ENCODE data around the gene ECI1.
"Not testable (repeated sequence)": the region's sequence is repeated elsewhere in the genome, so short reads cannot be mapped to it uniquely, and the experiment has no call there.

The ECI1 gene

DNA sequence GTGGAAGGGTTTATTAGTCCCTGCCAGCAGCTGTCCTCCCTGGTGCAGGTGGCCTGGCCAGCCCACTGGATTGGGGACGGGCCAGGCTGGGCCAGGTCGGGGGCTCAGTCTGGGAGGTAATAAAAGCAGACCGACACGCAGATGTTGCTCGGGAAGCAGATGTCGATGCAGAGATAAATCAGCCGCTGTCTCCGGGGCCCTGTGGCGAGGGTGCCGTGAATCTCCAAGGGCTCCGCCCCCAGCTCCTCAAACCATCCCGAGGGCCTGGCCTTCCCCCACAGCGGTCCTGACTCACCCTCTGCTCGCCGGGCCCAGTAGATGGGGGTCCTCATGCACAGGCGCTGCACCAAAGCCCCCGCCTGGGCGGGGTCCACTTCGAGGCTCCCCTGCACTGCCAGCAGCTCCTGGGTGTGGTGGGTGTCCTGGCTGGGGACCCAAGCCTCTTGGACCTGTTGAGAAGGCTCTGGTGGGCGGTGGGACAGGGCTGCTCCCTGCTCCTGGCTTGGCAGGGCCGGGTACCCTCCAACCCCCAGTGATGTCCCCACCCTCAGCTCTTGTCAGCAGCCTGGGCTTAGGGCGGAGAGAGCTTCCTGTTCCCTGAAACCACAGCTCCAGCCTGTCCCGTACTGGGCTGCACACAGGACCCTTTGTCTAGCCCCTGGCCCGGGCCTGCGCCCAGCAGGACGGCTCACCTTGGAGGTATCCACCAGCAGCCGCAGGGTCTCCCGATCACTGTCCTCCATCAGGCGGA is 42.0 kb downstream of the ECI1 start:
- DNase-seq: no peak

DNA sequence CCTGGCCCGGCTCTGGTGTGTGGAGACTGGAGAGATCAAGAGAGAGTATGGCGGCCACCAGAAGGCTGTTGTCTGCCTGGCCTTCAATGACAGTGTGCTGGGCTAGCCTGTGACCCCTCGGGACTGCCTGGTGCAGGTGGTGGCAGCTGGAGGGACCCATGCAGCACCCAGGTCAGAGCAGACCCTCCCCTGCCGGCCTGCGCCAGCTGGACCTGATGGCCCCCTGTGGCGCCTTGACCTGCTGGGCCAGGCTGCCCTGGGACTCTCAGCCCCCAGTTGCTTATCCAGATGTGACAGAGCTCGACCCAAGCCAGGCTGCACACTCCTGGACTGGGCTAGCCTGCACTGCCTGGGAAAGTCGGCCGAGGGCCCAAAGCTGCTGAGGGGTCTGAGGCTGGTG is 42.6 kb downstream of the ECI1 start:
- no peak for DNase-seq

DNA sequence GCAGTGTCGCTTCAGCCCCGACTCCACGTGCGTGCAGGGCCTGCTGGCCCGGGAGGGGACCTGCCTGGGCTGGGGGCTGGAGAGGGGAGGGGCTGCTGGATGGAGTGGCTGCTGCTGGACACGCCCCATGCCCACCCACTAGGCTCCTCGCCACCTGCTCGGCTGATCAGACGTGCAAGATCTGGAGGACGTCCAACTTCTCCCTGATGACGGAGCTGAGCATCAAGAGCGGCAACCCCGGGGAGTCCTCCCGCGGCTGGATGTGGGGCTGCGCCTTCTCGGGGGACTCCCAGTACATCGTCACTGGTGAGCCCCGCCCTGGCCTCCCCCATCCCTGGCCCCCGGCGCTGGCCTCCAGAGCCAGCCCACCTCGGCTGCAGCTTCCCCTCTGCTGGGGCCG is 43.1 kb downstream of the ECI1 start:
- no peak for DNase-seq

DNA sequence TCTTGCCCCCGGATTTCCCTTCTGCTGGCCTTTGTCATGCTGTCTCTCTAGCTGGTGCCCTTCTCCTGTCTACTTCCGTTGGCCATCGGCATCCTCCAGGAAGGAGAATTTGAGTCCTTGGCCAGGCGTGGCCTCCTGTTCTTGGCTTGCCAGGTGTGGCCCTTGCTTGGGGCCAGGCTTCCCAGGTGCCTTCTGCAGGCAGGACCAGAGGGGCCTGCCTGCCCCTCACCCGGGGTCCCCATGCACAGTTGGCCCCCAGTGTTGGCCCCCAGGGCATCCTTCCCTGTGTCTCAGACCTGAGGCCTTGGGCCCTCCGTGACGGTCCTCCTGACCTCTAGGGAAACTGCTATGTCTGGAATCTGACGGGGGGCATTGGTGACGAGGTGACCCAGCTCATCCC is 43.5 kb downstream of the ECI1 start:
- DNase-seq: no peak

DNA sequence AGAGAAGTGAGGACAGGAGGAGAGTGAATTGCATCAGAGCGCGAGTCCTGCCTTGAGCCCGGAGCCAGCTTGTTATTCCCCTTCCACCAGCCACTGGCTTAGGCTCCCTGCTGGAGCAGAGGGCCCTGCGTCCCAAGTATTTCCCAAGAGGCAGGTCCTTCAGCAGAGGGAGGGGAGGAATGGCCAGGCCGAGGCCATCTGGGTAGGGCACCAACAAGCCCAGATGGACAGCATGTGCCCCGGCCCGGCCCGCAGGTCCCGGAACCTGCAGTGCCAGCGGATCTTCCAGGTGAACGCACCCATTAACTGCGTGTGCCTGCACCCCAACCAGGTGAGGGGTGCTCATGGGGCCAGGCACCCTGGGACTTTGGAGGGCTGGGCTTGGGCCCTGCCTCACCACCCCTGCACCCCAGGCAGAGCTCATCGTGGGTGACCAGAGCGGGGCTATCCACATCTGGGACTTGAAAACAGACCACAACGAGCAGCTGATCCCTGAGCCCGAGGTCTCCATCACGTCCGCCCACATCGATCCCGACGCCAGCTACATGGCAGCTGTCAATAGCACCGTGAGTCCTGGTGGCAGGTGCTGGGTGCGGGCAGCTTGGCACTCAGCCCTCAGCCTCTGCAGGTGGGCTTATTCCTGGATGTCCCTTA is 44.5 kb downstream of the ECI1 start:
- no peak for DNase-seq

DNA sequence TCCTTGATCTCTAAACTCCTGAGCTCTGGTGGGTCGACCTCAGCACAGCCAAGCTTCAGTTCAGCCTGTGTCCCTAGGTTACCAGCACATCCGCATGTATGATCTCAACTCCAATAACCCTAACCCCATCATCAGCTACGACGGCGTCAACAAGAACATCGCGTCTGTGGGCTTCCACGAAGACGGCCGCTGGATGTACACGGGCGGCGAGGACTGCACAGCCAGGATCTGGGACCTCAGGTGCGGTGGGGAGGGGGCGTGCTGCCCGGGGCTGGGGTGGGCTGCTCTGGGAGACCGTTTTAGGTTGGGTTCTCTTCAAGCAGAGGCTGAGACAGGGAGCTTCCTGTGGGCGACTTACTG is 45.0 kb downstream of the ECI1 start:
- no peak for DNase-seq

DNA sequence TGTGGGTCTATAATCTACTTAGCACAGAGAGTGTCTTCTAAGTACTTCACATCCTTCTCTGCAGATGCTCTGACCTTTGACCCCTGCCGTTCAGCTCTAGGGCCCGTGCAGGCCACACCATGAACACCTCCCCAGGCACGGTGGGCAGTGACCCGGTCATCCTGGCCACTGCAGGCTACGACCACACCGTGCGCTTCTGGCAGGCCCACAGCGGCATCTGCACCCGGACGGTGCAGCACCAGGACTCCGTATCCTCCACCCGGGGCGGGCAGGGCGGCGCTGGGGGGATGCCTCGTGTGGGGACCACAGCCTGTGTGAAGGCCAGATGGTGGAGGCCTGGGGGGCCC is 45.4 kb downstream of the ECI1 start:
- no peak for DNase-seq

DNA sequence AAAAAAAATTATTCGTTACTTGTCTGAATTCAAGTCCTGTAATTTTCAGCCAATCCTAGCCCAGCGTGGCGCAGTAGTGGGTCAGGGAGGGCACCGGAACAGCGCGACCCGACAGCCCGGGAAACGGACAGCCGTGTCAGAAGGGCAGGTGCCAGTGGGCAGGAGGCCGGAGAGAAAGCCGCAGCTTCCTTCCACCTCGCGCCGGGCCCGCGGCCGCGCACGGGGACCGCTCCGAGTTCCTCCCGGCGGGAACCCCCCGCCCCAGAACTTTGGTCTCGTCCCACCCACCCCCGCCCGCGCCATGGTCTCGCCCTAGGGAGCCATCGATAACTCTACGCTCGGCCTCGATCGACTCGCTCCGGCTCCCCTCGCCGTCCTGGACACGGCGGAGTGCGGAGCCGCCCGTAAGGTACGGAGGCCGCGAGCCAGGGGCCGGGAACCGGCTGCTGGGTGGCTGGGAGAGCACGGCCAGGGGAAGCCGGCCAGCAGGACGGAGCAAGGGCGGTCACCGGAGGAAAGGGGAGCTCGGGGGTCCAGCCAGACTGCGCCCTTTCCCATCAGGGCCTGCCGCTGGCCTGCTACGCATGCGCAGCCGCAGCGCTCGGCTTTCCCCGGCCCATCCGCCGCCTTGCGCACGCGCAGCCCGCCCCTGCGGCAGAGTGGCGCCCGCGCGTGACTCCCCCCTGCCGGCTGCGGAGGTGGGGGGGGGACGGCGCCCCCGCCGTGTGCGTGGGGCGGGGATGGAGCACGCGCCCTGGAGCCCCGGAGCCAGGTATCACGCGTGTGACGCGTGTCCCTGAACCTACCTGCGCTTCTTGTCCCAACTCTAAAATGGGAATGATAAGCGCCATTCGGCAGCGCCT is 46.1 kb downstream of the ECI1 start, which contains the start of gene MLST8:
Gene MLST8, plus strand, starts transcription at position 351 of the 863 bp plus-strand sequence. CDS start 632 bp downstream, outside the sequence.
- peak; percentile 91 for DNase-seq

DNA sequence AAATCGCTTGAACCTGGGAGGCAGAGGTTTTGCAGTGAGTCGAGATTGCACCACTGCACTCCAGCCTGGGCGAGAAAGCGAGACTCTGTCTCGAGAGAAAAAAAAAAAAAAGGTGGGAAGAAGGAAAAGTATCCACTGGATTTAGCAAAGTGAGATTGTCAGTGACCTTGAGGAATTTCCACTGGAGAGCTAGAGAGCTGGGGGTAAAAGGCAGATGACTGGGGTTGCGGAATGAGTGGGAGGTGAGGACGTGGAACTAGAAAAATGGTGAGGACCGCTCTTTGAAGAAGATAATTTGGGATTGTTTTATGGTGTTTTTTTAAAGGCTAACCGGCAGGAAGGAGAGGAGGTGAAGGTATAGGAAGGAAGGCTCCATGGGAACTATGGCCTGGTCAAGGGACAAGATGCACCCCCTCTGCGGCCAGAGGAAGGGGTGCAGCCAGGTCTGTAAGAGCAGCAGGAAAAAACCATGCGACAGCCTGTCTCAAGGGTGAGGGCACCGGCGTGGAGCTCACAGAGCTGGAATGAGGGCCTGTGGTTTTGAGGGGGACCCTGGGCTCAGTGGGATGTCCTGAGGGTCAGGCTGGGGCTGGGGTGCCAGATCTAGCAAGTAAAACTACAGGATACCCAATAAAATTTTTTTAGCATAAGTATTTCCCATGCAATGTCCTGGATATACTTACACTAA is 46.8 kb downstream of the ECI1 start:
- DNase-seq: no peak

DNA sequence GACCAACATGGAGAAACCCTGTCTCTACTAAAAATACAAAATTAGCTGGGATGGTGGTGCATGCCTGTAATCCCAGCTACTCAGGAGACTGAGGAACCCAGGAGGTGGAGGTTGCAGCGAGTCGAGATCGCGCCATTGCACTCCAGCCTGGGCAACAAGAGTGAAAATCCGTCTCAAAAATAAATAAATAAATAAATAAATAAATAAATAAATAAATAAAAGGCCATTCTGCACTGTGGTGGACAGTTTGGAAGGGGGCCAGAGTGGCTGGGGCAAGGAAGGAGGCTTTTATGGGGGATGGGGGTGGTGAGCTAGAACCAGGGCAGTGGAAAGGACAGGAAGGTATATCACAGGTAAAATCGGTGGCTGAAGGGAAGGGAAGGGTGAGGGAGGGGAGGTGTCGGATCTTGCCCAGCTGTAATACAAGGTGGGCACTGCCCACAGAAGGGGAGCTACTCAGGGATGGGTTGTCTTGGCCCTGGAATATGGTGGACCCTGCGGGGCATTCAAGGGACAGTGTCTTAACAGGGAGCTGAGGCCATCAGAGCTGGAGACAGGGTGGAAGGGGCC is 48.2 kb downstream of the ECI1 start:
- not testable (repeated sequence) for DNase-seq

DNA sequence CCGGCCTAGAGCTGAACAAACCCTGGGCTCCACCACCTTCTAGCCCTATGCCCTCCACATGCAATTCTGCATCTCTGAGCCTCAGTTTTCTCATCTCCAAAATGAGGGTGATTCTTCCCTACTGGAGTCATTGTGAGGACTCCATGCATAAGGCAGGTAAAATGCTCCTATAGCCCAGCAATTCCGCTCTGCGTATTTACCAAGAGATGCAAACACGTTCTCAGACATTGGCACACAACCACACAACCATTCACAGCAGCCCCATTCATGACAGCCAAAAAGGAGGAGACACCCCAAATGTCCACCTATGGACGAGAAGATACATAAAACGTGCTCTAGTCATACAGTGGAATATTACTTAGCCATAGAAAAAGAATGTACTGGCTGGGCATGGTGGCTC is 51.1 kb downstream of the ECI1 start:
- DNase-seq: no peak

DNA sequence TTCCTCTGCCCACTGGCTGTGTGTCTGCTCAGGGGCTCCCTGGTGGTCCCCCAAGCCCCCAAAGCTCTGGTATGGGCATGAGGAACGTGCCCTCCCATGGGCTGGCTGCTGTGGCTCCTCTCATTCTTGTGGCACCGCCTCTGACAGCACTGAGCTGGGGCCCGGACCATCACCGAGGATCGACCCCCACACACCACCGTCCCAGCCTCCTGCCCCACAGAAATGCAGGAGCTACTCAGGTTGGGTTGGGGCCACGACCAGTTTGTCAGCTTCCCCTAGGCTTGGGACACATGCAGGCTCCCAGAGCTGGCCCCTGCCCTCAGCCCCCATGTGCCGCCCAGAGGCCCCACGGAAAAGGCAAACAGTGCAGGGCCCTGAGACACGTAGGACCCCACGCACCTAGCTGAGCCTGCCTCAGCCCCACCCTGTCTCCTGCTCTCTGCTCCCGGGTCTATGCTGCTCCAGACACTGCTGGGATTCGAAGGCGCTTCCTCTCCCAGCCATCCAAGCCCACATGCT is 51.7 kb downstream of the ECI1 start:
- DNase-seq: no peak

DNA sequence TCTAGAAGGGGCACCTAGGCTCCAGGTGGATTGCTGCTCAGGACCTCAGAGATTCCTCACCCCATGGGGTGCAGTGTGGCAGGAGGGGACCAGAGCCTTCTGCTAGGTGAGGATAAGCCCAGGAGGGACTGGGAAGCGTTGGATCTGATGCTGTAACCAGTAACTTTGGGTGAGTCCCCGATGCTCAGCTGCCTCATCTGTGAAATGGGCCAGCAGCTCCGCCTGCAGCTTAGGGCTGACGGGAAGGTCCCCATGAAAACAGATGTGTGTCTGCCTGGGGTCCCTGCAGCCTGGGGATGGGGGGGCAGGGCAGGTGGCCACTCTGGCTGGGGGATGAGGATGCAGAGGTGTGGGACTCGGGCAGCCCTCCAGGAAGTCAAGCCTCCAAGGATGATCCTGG is 52.3 kb downstream of the ECI1 start:
- no peak for DNase-seq

DNA sequence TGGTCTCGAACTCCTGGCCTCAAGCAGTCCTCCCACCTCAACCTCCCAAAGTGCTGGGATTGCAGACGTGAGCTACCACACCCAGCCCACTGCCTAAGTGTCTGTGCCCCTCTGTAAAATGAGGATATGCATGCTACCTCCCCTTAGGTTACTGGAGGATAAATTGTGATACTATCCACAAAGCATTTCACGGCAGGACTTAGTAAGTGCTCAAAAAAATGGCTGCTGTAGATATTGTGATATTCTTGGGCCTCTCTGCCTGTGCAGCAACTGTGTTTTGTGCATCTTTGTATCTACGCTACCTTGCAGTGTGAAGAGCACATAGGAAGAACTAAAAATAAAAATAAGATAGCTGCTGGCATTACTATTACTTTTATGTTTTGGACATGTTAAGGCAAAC is 53.1 kb downstream of the ECI1 start:
- no peak for DNase-seq

DNA sequence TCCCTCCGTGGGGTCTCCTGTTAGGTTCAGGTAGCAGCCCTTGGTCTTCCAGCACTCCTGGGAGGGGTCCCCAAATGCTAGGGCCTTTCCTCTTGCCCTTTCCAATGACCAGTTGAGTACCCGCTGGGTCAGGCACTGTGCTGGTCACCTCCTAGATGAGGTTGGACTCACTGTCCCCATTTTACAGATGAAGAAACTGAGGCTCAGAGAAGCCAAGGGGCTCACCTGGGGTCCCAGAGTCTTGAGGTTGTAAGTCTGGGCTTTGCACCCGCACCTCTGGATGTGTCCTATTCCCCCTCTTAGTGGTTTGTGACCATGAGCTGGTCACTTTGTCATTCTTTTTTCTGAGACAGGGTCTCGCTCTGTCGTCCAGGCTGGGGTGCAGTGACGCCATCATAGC is 53.6 kb downstream of the ECI1 start:
- DNase-seq: no peak

DNA sequence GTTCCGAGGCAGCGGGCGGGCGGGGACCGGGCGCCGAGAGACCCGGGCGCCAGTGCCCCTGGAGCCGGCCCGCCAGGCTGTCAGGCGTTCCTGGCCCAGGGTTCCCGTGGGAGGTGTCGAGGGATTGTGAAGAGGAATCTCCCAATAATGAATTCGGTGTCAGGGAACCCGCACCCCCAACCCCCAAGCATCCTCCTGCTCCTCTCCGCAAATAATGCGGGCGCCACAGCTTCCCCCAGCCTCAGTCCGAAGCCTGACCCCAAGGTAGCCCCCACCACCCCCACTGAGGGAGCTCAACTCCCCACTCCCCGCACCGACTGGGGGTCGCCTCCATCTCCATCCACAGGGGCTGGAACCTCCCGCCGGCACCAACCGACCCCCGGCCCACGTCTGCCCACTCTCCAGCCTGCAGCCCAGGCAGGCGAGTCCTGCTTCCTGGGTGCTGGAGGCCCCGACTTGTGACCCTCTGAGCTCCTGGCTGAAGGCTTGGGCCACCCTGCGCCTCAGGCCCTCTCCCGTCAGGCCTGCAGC is 54.3 kb downstream of the ECI1 start:
- no peak for DNase-seq

DNA sequence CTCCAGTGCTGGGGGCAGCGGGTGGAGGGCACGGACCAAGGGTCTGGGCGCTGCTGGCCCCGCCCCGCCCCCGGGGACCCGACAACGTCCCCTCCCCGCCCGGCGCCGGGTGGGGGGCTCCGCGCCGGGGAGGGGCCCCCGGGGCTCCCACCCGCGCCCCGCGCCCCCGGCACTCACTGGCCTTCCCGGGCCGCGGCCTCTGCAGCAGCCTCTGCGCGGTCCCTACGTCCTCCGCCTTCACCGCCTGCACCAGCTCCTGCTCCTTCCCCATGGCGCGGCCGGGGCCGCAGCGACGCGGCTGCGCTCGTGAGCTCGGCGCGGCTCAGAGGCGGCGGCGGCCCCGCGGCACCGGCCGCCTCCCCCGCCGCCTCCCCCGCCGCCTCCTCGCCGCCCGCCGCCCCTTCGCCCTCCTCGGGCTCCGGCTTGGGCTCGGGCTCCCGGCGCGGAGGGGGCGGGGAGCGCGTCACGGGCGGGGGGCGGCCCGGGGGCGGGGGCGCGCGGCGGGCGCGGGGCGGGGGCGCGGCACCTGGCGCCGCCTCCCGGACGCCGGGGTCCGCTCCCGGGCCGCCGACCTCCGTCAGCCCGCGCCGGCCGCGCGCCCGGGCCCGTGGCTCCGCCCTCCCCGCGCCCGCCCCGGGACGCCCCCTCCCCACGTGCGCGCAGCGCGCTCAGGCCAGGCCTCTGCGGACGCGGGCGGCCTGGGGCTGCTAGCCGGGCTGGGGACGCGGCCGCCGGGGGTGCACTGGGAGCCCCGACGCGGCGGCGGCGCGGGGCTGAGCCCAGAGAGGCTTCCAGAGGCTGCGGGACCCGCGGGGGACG is 55.0 kb downstream of the ECI1 start, which contains the start of gene CASKIN1:
Gene CASKIN1, minus strand, starts transcription at position 444 of the 819 bp plus-strand sequence. Its CDS starts 173 bp downstream, at position 271.
- DNase-seq: no peak

DNA sequence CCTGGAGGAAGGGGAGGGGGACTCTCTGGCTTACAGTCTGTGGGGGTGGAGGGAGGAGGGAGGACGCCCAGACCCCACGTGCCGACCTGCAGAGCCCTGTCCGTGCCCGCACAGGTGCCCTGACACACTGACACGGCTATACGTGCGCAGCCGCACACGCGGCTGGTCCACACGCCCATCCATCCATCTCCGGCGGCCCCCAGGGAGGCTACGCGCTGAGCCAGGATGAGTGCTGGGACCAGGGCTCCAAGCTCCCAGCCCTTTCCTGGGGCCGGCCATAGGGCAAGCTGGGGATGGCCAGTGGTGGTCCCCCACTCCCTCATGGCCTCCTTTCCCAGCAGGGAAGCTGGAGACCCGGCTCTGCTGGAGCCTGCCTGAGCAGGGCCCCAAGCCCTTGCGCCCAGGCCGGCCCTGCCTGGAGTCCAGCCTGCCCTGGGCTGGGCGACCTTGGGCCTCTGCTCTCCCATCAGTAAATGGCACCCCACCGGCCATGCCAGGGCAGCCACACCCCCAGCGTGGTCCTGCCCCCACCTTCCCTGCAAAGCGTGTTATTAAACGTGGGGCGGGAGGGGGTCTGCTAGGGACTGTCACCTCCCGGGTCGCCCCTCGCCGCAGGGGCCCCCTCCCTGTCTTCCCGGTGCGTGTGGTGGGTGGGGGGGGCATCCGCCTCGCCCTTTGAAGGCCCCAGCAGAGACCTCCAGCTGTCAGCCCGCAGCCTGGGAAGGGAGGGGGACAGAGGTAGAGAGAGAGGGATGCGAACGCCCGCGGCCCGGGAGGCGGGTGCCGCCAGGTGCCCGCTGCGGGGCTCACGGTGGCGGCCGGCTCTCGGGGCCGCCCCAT is 55.8 kb downstream of the ECI1 start:
- DNase-seq: no peak

DNA sequence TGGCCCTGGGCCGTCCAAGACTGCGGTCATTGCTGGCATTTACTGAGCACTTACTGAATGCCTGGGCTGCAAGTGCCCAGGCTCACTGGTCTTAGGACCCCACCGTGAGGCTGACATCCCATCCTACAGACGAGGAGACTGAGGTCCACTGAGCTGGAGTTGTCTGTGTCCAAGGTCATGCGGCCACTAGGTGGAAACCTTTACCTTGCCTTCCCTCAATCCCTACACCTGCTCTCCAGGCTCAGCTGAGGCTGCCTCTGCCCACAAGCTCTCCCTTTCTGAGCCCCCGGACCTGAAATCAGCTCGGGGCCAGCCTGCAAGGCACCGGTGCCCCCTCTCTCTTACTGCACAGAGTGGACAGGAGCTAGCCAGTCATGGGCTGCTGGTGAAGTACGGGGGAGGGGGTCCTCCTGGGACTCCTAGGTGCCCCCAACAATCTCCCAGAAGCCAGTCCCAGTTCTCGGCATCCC is 56.5 kb downstream of the ECI1 start:
- DNase-seq: no peak

DNA sequence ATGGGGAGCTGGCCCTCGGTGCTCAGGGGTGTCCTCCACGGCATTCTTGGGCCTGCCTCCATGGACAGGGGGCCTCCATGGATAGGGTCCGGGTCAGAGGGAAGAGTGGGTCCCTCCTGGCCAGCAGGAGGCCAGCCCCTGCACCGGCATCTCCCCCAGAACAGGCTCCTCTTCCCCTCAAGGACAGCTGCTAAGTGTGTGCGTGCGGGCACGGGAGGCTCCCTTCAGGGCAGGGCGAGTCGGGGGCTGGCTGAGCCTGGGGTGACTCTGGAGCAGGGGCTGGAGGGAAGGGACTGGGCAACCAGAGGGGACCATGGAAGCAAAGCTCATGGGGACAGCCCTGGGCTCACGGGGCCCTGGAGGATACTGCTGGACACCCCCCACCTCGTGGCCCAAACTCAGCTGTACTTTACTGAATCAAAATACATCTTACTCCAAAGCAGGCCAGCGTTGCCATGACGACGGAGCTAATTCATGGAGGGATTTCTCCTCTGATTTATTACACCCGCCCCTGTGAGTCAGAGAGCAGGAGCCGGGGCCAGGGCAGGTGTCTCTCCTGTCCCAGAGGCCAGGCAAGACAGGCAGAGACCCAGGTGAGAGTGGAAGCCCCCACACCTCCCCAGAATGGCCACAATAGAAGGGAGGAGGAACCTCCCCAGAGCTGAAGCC is 57.1 kb downstream of the ECI1 start:
- no peak for DNase-seq
